Colon (tissue), 2 donors: ENCODE data around the gene ANO10.

Experiments used
- FAIRE-seq: peaks from 2 replicates; lab custom pipeline; 2012; peaks lifted over from hg19 to GRCh38; lab: Jason Lieb, UNC
- donor health status: control.
- donor health status: control.

ANO10 gene

DNA sequence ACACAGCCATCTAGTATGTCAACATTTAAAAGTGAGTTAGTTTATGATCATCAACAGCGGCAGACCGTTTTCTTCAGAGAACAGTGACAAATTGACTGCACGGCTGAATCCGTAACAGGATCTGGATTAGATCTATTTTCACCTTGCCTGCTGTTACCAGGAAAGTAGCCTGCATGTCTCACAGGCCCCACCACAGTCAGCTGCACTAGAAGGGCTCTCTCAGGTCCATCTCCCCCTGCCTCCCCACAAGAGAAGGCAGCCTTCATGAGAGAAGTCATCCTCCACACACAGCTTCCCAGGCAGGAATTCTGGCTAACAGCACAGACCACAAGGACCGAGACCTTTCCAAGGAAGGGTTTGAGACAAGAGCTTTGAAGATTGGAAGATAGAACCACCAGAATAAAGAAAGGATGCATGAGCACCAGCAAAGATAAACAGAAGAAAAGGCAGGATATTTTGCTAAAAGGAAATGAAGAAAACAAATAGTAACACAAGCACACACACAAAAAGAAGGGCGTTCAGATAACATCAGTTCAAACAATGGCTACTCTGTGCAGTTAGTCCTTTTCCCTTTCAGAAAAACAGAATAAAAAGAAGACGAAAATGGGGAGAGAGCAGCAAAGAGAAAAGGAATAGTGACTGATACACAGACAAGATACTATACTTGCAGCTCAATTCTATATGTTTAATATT, 208.0 kb downstream of the ANO10 start:
- FAIRE-seq: no peak

- no peak for FAIRE-seq
Observed at GRCh38 chr3:43411429-43411828, 210.4 kb downstream of the ANO10 start.

- no peak for FAIRE-seq
Observed at GRCh38 chr3:43410592-43410991, 211.2 kb downstream of the ANO10 start.

DNA sequence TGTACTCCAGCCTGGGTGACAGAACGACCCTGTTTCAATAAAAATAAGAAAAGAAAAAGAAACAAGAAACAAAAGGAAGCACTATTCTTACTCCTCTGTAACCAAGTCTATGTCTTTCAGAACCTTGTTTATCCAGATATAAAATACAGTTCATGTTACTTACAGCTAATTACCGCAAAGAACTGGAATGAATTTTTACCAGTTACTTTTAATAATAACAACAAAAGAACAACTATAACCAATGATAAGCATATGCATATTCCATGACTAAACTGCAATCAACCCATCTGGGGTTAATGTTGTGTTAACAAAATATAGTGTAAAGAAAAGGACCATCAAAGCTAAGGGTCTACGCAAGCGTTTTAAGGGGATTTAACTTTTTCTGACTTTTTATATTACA, 212.3 kb downstream of the ANO10 start:
- FAIRE-seq: no peak

- FAIRE-seq: no peak
Observed at GRCh38 chr3:43406643-43407023, 215.2 kb downstream of the ANO10 start.

DNA sequence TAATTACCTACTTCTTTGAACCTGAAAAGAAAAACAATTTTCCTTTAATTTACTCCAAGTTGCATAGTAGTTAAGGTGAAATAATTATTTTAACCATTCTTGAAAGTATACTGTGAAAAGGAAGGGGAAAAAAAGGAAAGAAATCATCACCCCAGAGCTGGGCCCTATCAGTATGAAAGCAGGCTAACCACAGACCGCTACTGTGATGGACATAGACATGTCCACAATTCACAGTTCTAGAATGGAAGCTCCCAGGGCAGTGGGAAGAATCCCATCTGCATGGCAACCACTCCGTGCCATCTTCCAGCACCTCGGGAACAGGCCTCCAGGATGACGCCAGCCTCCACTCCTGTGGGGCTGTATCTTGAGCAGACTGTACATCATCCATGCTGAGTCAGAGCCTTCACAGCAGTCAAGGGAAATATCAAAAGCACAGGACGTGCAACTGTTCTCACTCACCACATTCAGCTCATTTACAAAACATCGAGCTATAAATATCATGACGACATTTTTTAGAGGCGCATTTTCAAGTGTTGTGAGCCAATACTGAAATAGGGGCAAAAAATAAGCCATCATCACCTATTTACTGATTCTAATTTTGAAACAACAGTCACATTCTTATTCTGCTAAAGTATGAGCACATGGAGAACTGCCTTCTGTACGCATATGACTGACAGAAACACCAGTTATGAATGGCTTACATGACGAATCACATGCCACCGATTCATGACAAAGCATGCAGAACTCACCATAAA, 215.7 kb downstream of the ANO10 start:
- FAIRE-seq: no peak

DNA sequence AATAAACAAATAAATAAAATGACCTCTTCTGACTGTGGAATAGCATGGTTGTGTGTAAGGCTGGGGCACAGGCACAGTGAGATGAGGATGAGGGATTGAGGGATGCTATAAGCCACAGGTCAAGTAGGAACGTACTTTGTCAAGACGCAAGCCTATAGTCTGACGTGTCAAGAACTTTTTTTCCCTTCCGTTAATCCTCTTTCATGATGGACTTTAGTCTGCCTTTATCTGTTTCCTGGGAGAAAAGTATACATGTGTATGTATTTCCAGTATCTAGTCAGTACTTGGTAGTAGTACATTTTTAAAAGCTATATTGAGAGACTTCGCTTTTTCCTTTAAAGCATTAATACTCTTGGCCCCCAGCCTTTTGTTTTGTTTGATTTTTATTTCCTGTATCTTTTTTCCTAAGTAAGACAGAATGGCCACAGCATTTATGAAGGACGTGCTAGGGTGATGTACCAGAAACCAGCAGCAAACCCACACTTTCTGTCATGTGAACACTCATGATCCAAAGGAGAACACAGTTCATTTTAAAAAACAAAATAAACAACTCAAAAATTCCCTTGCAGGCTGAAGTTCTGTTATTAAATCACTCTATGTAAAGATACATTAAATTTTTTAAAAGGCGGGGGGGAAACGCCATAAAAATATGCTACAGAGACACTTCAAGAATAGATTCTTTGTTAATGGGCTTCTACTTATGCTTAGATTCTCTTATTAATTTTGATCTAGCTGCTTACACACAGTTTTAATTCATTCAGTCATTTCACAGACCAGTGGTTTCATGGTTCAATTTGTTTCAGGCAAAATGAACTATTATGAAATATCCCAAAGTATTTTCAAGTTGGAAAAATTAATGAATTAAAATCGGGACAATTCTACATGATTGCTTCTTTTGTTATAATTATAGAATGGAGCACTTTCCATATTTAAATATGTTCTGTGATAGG, 220.8 kb downstream of the ANO10 start:
- no peak for FAIRE-seq

GRCh38 chr3:43400167-43400566, 221.6 kb downstream of the ANO10 start:
- no peak for FAIRE-seq

DNA sequence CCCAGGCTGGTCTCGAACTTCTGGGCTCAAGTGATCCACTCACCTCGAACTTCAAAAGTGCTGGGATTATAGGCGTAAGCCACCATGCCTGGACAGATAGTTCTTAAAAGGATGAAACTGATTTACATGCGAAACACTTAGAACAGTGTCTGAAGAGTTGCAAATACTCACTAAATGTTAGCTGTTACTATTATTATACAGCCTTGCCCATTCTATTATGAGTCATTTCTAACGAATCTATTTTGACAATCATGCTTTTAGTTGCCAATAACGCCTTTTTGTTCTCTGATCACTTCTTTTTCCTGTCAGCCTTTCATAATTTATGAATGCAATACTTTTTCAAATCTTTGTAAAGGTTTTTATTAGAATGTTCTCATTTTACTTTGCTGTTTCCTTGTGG, 222.8 kb downstream of the ANO10 start:
- FAIRE-seq: no peak

GRCh38 chr3:43394041-43394554, 227.7 kb downstream of the ANO10 start:
- no peak for FAIRE-seq

- no peak for FAIRE-seq
Observed at GRCh38 chr3:43391621-43392020, 230.2 kb downstream of the ANO10 start.

DNA sequence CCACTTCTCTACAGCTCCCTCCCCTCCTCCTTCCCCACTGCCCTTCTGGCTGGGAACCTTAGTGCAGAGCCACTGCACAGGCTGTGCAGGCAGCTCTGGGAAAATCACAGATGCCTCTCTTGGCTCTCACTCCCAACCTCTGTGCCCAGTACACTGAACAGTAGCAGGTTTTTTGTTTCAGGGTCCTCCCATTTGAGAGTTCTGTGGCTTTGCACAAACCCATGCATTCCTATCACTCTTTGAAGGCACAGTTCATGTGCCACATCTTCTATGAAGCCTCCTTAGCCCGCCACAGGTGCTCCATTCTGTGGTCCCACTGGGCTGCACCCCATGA, 231.6 kb downstream of the ANO10 start:
- no peak for FAIRE-seq

DNA sequence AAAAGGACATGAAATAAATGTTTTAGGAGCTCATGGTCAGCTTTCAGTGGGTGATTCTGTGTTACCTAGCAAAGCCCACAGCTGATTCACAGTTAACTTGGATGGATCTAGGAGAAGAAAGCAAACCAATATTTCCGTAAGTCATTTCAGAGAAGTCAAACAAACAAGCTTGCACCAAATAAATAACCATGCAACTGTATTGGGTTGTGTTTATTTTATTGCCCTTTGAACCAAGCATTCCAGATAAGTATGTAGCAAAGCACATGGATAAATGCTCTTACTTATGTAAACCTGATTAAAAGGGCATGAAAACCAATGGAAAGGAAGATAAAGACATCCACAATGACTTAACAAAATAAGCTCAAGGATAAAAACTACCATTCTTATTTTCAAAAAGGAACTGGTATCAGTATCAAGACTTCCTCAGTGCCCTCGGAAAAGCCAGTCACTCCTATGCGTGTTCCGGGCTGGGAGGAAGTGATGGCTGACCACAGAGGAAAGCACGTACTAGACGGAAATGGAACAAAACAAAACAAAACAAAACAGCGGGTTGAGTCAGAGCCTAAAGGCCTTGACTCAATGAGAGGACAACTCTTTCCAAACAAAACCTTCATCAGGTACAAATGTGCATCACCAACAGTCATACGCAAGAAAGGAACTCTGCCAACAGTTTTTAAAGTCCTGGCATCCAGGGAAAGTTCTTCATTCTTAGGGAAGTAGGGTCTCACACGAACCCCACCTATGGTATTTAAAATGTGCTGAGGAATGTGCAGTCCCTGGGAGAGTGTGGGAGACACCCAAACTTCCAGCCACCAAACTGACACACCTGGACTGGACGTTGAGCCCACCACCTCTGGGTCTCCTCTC, 232.2 kb downstream of the ANO10 start:
- FAIRE-seq: no peak

DNA sequence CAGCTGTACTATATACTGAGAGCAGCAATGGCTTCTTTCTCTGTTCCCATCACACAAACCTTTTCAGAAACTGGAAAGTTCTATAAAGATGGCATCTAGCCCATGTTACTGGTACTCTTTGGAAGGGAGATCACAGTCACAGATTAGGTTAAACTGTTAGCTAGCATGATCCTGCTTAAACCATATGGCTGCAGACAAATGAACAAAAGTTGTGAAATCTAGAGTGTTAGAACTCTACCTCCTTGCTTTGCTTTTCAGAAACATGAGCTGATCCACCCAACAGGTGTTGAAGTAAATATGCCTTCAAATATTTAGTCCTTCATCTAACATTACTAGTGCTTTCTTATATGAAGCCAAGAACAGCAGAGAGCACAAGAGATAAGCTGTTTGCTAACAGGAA, 232.9 kb downstream of the ANO10 start:
- FAIRE-seq: no peak

DNA sequence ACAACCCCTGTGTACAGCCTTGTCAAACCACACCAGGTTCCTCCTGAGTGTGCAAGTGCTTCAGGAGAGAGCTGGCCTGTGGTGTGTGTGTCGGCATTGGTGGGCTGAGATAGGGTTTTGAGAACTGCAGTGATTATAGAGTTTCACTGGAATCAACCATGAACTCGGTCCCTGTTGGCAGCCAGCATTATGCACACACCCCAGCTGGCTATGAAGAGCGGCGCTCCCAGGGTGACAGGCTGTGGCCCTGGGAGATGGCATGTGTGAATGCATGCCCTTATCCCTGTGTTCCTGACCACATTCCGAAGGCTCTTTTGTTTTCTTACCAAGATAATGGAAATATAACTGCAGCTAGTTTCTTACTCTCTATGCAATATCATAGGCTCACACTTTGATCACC, 233.6 kb downstream of the ANO10 start:
- no peak for FAIRE-seq

DNA sequence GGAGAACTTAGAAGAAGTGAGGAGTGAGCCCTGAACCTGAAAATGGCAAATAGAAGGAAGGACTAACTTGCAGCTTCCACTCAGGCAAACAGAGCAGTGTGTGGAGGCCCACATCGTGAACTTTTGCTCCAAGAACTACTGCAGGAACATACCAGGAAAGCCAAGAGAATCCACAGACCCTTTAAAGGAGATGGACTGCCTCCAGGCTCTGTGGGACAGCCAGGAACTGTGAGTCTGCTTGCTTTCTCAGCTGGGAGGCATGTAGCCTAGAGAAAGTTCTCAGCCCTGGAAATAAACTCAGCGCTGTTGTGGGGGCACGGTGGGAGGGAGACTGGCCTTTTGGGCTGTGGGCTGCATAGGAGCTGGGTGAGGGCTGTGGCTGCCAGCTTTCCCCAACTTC, 242.5 kb downstream of the ANO10 start:
- no peak for FAIRE-seq

GRCh38 chr3:43378066-43378935, 243.5 kb downstream of the ANO10 start:
- FAIRE-seq: no peak

GRCh38 chr3:43373560-43373928, 248.3 kb downstream of the ANO10 start:
- no peak for FAIRE-seq

DNA sequence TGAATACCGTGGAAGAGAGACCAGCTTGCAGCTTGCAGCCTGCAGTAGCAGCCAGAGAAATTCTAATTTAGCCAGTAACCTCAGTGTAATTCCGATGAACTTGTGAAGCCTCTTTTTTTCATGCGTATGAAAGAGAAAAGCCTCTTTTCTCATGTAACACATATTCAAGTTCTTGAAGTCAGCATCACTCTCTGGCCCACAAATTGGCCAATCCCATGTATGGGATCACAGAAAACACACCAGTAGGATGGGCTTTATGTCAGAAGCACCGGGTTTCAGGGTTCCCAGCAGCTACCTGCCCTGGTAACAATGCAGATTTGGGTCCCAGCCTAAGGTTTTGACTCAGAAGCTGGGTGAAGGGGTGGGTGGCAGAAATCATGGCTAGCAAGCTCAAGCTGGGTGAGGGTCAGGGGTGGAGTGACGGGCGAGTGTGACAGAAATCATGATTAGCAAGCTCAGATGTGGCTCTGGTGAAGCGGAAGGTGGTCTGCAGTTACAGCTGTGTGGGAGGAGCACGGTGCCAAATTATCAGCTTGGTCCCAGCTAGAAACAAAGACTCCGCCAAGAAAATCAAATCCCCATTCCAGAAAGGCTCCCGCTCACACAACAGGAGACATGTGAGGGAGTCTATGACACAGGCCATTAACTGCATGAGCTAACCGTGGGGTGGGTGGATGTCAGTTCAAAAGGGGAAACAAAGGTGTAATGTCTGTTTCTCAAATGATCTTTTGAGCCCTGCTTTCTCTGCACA, 248.8 kb downstream of the ANO10 start:
- no peak for FAIRE-seq
